MM.1S (cell line): ENCODE data around the gene NMNAT3.

Experiments
- CTCF ChIP-seq: fragments of 300-600 bp; sonication (generic); IDR thresholded peaks from 2 replicates; pipeline ENCODE4 v1.5.1; 2016; ENCODE audit warnings: antibody characterized with exemption, low read length, mixed read lengths
- EZH2 ChIP-seq: fragments of 300-600 bp; sonication (generic); optimal IDR thresholded peaks from 2 replicates; pipeline ENCODE3; 2017; ENCODE audit warnings: low read depth, mild to moderate bottlenecking, antibody characterized with exemption, low read length, mixed read lengths
- EZH2phosphoT487 ChIP-seq: fragments of 300-600 bp; sonication (generic); IDR thresholded peaks from 2 replicates; pipeline ENCODE4 v1.6.1; 2018; ENCODE audit warnings: antibody characterized with exemption, low read length

GRCh38 chr3:139674571-139675260 lies 3.1 kb downstream of the NMNAT3 start:
- TF ChIP-seq EZH2: no peak
- no peak for TF ChIP-seq CTCF
- TF ChIP-seq EZH2phosphoT487: no peak
